A673 (cell line): ENCODE measurements around the gene TUBB4A. TPM values are rescaled to one million over a fixed set of nuclear protein-coding genes. Genes with fewer than 3 reads are reported as not detected.

Experiments
- BruUV-seq: library from RNA; stranded (reverse); fragments of 400-500 nt; replicated peaks from 2 replicates; lab custom pipeline; 2021; lab: Mats Ljungman, UMichigan
- CTCF ChIA-PET: fragments of 300-600 bp; sonication (Branson Sonifier 250); formaldehyde crosslinking; loops from one replicate; lab custom pipeline; 2022; ENCODE audit warnings: antibody characterized with exemption; lab: Charles Lee
- POLR2A ChIA-PET: fragments of 300-600 bp; sonication (Branson Sonifier 250); formaldehyde crosslinking; loops from one replicate; lab custom pipeline; 2022; ENCODE audit warnings: antibody characterized with exemption; ENCODE audit not compliant: low non-redundant PET; lab: Charles Lee
- DNase-seq: peaks from one replicate; pipeline ENCODE4 v3.0.0-alpha.2; 2015; ENCODE audit warnings: low spot score
- H3K27ac ChIP-seq: fragments of 200-600 bp; sonication (generic); 2 replicates; pipeline ENCODE4 v1.5.1; 2016; ENCODE audit warnings: mixed run types, low read depth, mild to moderate bottlenecking, mixed read lengths, antibody characterized with exemption, low read length; ENCODE audit not compliant: poor library complexity, severe bottlenecking
- H3K27me3 ChIP-seq: fragments of 200-600 bp; sonication (generic); replicated peaks from 2 replicates; pipeline ENCODE4 v1.6.1; 2017; ENCODE audit warnings: mixed run types, low read depth, mild to moderate bottlenecking, mixed read lengths, antibody characterized with exemption, low read length; ENCODE audit not compliant: insufficient read depth, poor library complexity
- H3K36me3 ChIP-seq: fragments of 200-600 bp; sonication (generic); 2 replicates; pipeline ENCODE4 v1.6.1; 2016; ENCODE audit warnings: mixed run types, mild to moderate bottlenecking, mixed read lengths, antibody characterized with exemption, low read length; ENCODE audit not compliant: insufficient read depth, poor library complexity, severe bottlenecking
- H3K4me1 ChIP-seq: fragments of 200-600 bp; sonication (generic); 2 replicates; pipeline ENCODE4 v1.6.1; 2017; ENCODE audit warnings: mixed run types, mild to moderate bottlenecking, mixed read lengths, antibody characterized with exemption, low read length; ENCODE audit not compliant: insufficient read depth, poor library complexity, severe bottlenecking
- H3K4me3 ChIP-seq: fragments of 200-600 bp; sonication (generic); 2 replicates; pipeline ENCODE4 v1.5.1; 2016; ENCODE audit warnings: low read depth, mixed run types, mild to moderate bottlenecking, mixed read lengths, low read length; ENCODE audit not compliant: poor library complexity, severe bottlenecking
- H3K9me3 ChIP-seq: fragments of 200-600 bp; sonication (generic); 2 replicates; pipeline ENCODE4 v1.6.1; 2016; ENCODE audit warnings: mixed run types, low read depth, mild to moderate bottlenecking, mixed read lengths, antibody characterized with exemption, low read length; ENCODE audit not compliant: poor library complexity, severe bottlenecking
- CTCF ChIP-seq: fragments of 300-800, 200-600 bp; sonication (generic); conservative IDR thresholded peaks from 2 replicates; pipeline ENCODE4 v1.5.1; 2017; ENCODE audit warnings: low read depth, mild to moderate bottlenecking, antibody characterized with exemption, low read length, moderate library complexity, mixed read lengths
- EZH2 ChIP-seq: fragments of 200-600 bp; sonication (generic); IDR thresholded peaks from 2 replicates; pipeline ENCODE4 v1.6.1; 2017; ENCODE audit warnings: borderline replicate concordance, low read depth, mild to moderate bottlenecking, mixed read lengths, antibody characterized with exemption, low read length; ENCODE audit not compliant: poor library complexity, severe bottlenecking
- intact Hi-C: fragments of 100-400 bp; cut with micrococcal nuclease; formaldehyde crosslinking; loops from one replicate; pipeline ENCODE4 v1.10.0; 2022; ENCODE audit not compliant: unreplicated experiment
- total RNA-seq: library from RNA; stranded (reverse); gene quantifications from 2 replicates; pipeline ENCODE4 v1.2.3, GENCODE V29; 2021

Gene TUBB4A
- total RNA-seq, 1 experiment from 2014 or later = 27.0 TPM

- CTCF ChIA-PET = interaction anchor here (0.6 to 1.0 kb wide), 2 partner anchors 13 to 15 kb away, joined by 3 to 8 read pairs; no protein-coding TSS in a partner anchor
- no peaks in the 10 kb centered on the region for H3K9me3 ChIP-seq
- BruUV-seq = no TSS peak
- no peaks in the 10 kb centered on the region for H3K27me3 ChIP-seq
- intact Hi-C loops = no loop called here
- peak overlapping the region; percentile 94 for H3K4me3 ChIP-seq
- peaks cover 8% of the 10 kb centered on the region for H3K36me3 ChIP-seq
- DNase-seq = no peak
- peak overlapping the region; percentile 95 for H3K27ac ChIP-seq
- TF ChIP-seq CTCF (no peak), EZH2 (no peak)
- POLR2A ChIA-PET = interaction anchor here (0.5 to 1.0 kb wide), 5 partner anchors 13 to 865 kb away, joined by 3 to 10 read pairs (median 5); no protein-coding TSS in a partner anchor
- peaks cover 32% of the 10 kb centered on the region for H3K4me1 ChIP-seq
These were observed 29.2 kb upstream of the TUBB4A start for GRCh38 chr19:6531163-6531955.

GRCh38 chr19:6530386-6531162, 28.5 kb upstream of the TUBB4A start, which contains the start of gene TNFSF9:
Gene TNFSF9, plus strand, starts transcription at chr19:6531026. Its CDS starts 11 bp downstream, at chr19:6531037.
- BruUV-seq = TSS peak; percentile 77

More at GRCh38 chr19:6530386-6531162, 28.5 kb upstream of the TUBB4A start, which contains the start of gene TNFSF9:
- no peaks in the 10 kb centered on the region for H3K9me3 ChIP-seq
- H3K27me3 ChIP-seq = no peaks in the 10 kb centered on the region
- ChIA-PET CTCF (interaction anchor here (0.6 to 1.0 kb wide), 2 partner anchors 12 to 14 kb away, joined by 3 to 8 read pairs; no protein-coding TSS in a partner anchor), POLR2A (interaction anchor here (0.5 to 1.0 kb wide), 13 partner anchors 9 to 864 kb away, joined by 3 to 11 read pairs (median 4); partner anchors contain the start of gene CLPP)
- intact Hi-C loops = no loop called here
- peak within 1 kb of the TSS; percentile 95 for H3K27ac ChIP-seq
- TF ChIP-seq CTCF (no peak), EZH2 (no peak)
- DNase-seq = peak; percentile 92
- peaks cover 5% of the 10 kb centered on the region for H3K36me3 ChIP-seq
- peak within 1 kb of the TSS; percentile 94 for H3K4me3 ChIP-seq
- peaks cover 32% of the 10 kb centered on the region for H3K4me1 ChIP-seq
